Activated CD4-positive, alpha-beta T cell treated with anti-CD3 and anti-CD28 coated beads, Interleukin-2, amount 10 ng/mL, durations not matched to agents 7 days and 5 days (primary cell): ENCODE measurements around the gene CNTN6. TPM values are rescaled to one million over a fixed set of nuclear protein-coding genes. Genes with fewer than 3 reads are reported as not detected.

ENCODE experiments used
- CTCF ChIA-PET: fragments of 350-600 bp; sonication (Branson Sonifier 250); formaldehyde crosslinking; loops from one replicate; lab custom pipeline; 2021; ENCODE audit warnings: antibody characterized with exemption; lab: Charles Lee
- POLR2A ChIA-PET: fragments of 350-600 bp; sonication (Branson Sonifier 250); formaldehyde crosslinking; loops from one replicate; lab custom pipeline; 2021; ENCODE audit warnings: antibody characterized with exemption; lab: Charles Lee
- DNase-seq: peaks from one replicate; pipeline ENCODE4 v3.0.0-alpha.2; 2020
- H3K27ac Mint-ChIP-seq: one replicate; pipeline ENCODE4 v1.8.0; 2021; ENCODE audit warnings: mild to moderate bottlenecking, moderate library complexity, mixed read lengths
- H3K27me3 Mint-ChIP-seq: one replicate; pipeline ENCODE4 v1.8.0; 2021; ENCODE audit warnings: mixed read lengths
- H3K36me3 Mint-ChIP-seq: one replicate; pipeline ENCODE4 v1.8.0; 2021; ENCODE audit warnings: low read depth, mixed read lengths
- H3K4me1 Mint-ChIP-seq: one replicate; pipeline ENCODE4 v1.8.0; 2021; ENCODE audit warnings: mixed read lengths
- H3K4me3 Mint-ChIP-seq: one replicate; pipeline ENCODE4 v1.8.0; 2021; ENCODE audit warnings: mild to moderate bottlenecking, moderate library complexity, mixed read lengths
- H3K9me3 Mint-ChIP-seq: one replicate; pipeline ENCODE4 v1.8.0; 2021; ENCODE audit warnings: mixed read lengths
- total RNA-seq, 2 experiments: library from RNA; stranded (reverse); gene quantifications; one replicate each; pipeline ENCODE4 v1.2.3, GENCODE V29; 2021

The CNTN6 gene
- total RNA-seq, 2 experiments from 2014 or later: not detected

- no peak overlapping the region for H3K4me3 Mint-ChIP-seq
- H3K27me3 Mint-ChIP-seq: no peaks in the 10 kb centered on the region
- POLR2A ChIA-PET: no interaction called here
Observed at GRCh38 chr3:1252061-1252430, 159.2 kb downstream of the CNTN6 start.

GRCh38 chr3:1262246-1262645 lies 169.4 kb downstream of the CNTN6 start:
- H3K9me3 Mint-ChIP-seq: peaks cover 6% of the 10 kb centered on the region
- H3K4me3 Mint-ChIP-seq: no peak overlapping the region
- no peak overlapping the region for H3K27ac Mint-ChIP-seq
- no peaks in the 10 kb centered on the region for H3K27me3 Mint-ChIP-seq
- ChIA-PET CTCF (no interaction called here), POLR2A (no interaction called here)
- no peaks in the 10 kb centered on the region for H3K36me3 Mint-ChIP-seq
- no peaks in the 10 kb centered on the region for H3K4me1 Mint-ChIP-seq
- no peak for DNase-seq

More at GRCh38 chr3:1252061-1252430, 159.2 kb downstream of the CNTN6 start:
- H3K27ac Mint-ChIP-seq: no peak overlapping the region
- CTCF ChIA-PET: no interaction called here
- peaks cover 9% of the 10 kb centered on the region for H3K9me3 Mint-ChIP-seq
- H3K36me3 Mint-ChIP-seq: no peaks in the 10 kb centered on the region
- no peaks in the 10 kb centered on the region for H3K4me1 Mint-ChIP-seq
- DNase-seq: no peak

- Mint-ChIP-seq H3K4me1 (no peaks in the 10 kb centered on the region), H3K27ac (no peak overlapping the region), H3K9me3 (peaks cover 8% of the 10 kb centered on the region), H3K36me3 (no peaks in the 10 kb centered on the region), H3K27me3 (no peaks in the 10 kb centered on the region), H3K4me3 (no peak overlapping the region)
- DNase-seq: no peak
- ChIA-PET POLR2A (no interaction called here), CTCF (no interaction called here)
Observed at GRCh38 chr3:1263121-1263520, 170.3 kb downstream of the CNTN6 start.

GRCh38 chr3:1269808-1270207 lies 177.0 kb downstream of the CNTN6 start:
- DNase-seq: no peak
- CTCF ChIA-PET: no interaction called here

GRCh38 chr3:1272546-1273265 lies 179.9 kb downstream of the CNTN6 start:
- peaks cover 17% of the 10 kb centered on the region for H3K9me3 Mint-ChIP-seq

More at GRCh38 chr3:1269808-1270207, 177.0 kb downstream of the CNTN6 start:
- H3K36me3 Mint-ChIP-seq: no peaks in the 10 kb centered on the region
- H3K4me1 Mint-ChIP-seq: no peaks in the 10 kb centered on the region
- POLR2A ChIA-PET: no interaction called here
- H3K4me3 Mint-ChIP-seq: no peak overlapping the region
- H3K9me3 Mint-ChIP-seq: peaks cover 22% of the 10 kb centered on the region
- no peaks in the 10 kb centered on the region for H3K27me3 Mint-ChIP-seq
- H3K27ac Mint-ChIP-seq: no peak overlapping the region

GRCh38 chr3:1275495-1275894 lies 182.7 kb downstream of the CNTN6 start:
- no peaks in the 10 kb centered on the region for H3K27me3 Mint-ChIP-seq
- no peak for DNase-seq
- no peaks in the 10 kb centered on the region for H3K36me3 Mint-ChIP-seq
- peaks cover 7% of the 10 kb centered on the region for H3K9me3 Mint-ChIP-seq
- H3K4me1 Mint-ChIP-seq: no peaks in the 10 kb centered on the region
- POLR2A ChIA-PET: no interaction called here
- no peak overlapping the region for H3K27ac Mint-ChIP-seq
- H3K4me3 Mint-ChIP-seq: no peak overlapping the region
- CTCF ChIA-PET: no interaction called here

More at GRCh38 chr3:1272546-1273265, 179.9 kb downstream of the CNTN6 start:
- CTCF ChIA-PET: no interaction called here
- H3K36me3 Mint-ChIP-seq: no peaks in the 10 kb centered on the region
- POLR2A ChIA-PET: no interaction called here
- no peak for DNase-seq
- H3K27me3 Mint-ChIP-seq: no peaks in the 10 kb centered on the region
- H3K4me3 Mint-ChIP-seq: no peak overlapping the region
- no peaks in the 10 kb centered on the region for H3K4me1 Mint-ChIP-seq
- H3K27ac Mint-ChIP-seq: no peak overlapping the region

GRCh38 chr3:1287815-1288214 lies 195.0 kb downstream of the CNTN6 start:
- Mint-ChIP-seq H3K9me3 (peaks cover 5% of the 10 kb centered on the region), H3K27ac (no peak overlapping the region), H3K27me3 (no peaks in the 10 kb centered on the region), H3K36me3 (no peaks in the 10 kb centered on the region), H3K4me1 (no peaks in the 10 kb centered on the region), H3K4me3 (no peak overlapping the region)
- ChIA-PET CTCF (no interaction called here), POLR2A (no interaction called here)
- DNase-seq: no peak

GRCh38 chr3:1288805-1289494 lies 196.1 kb downstream of the CNTN6 start:
- ChIA-PET POLR2A (no interaction called here), CTCF (interaction anchor here (0.6 kb wide), 1 partner anchor 427 kb away, joined by 4 read pairs; no protein-coding TSS in a partner anchor)
- Mint-ChIP-seq H3K36me3 (no peaks in the 10 kb centered on the region), H3K27me3 (no peaks in the 10 kb centered on the region), H3K9me3 (peaks cover 5% of the 10 kb centered on the region), H3K27ac (no peak overlapping the region), H3K4me3 (no peak overlapping the region), H3K4me1 (no peaks in the 10 kb centered on the region)
- no peak for DNase-seq

GRCh38 chr3:1292571-1293071 lies 199.8 kb downstream of the CNTN6 start:
- Mint-ChIP-seq H3K27me3 (no peaks in the 10 kb centered on the region), H3K27ac (no peak overlapping the region), H3K9me3 (peaks cover 7% of the 10 kb centered on the region), H3K4me3 (no peak overlapping the region), H3K36me3 (no peaks in the 10 kb centered on the region), H3K4me1 (no peaks in the 10 kb centered on the region)
- no peak for DNase-seq
- ChIA-PET POLR2A (no interaction called here), CTCF (interaction anchor here (0.9 kb wide), 1 partner anchor 13 kb away, joined by 3 read pairs; no protein-coding TSS in a partner anchor)

- ChIA-PET POLR2A (no interaction called here), CTCF (interaction anchor here (0.5 kb wide), 1 partner anchor 9 kb away, joined by 4 read pairs; no protein-coding TSS in a partner anchor)
- DNase-seq: no peak
- no peak overlapping the region for H3K4me3 Mint-ChIP-seq
- no peaks in the 10 kb centered on the region for H3K27me3 Mint-ChIP-seq
- no peaks in the 10 kb centered on the region for H3K36me3 Mint-ChIP-seq
- H3K4me1 Mint-ChIP-seq: no peaks in the 10 kb centered on the region
- no peak overlapping the region for H3K27ac Mint-ChIP-seq
- H3K9me3 Mint-ChIP-seq: peaks cover 4% of the 10 kb centered on the region
Observed at GRCh38 chr3:1294586-1294985, 201.8 kb downstream of the CNTN6 start.

GRCh38 chr3:1318296-1319005 lies 225.6 kb downstream of the CNTN6 start:
- no peak for DNase-seq
- H3K27ac Mint-ChIP-seq: no peak overlapping the region
- H3K36me3 Mint-ChIP-seq: no peaks in the 10 kb centered on the region
- POLR2A ChIA-PET: no interaction called here
- CTCF ChIA-PET: no interaction called here
- no peaks in the 10 kb centered on the region for H3K9me3 Mint-ChIP-seq
- no peak overlapping the region for H3K4me3 Mint-ChIP-seq
- H3K27me3 Mint-ChIP-seq: no peaks in the 10 kb centered on the region
- H3K4me1 Mint-ChIP-seq: no peaks in the 10 kb centered on the region

- ChIA-PET CTCF (no interaction called here), POLR2A (no interaction called here)
- Mint-ChIP-seq H3K9me3 (peaks cover 5% of the 10 kb centered on the region), H3K36me3 (no peaks in the 10 kb centered on the region), H3K4me1 (no peaks in the 10 kb centered on the region), H3K4me3 (no peak overlapping the region), H3K27me3 (no peaks in the 10 kb centered on the region), H3K27ac (no peak overlapping the region)
- no peak for DNase-seq
Observed at GRCh38 chr3:1326546-1326945, 233.7 kb downstream of the CNTN6 start.

- Mint-ChIP-seq H3K9me3 (peaks cover 7% of the 10 kb centered on the region), H3K36me3 (no peaks in the 10 kb centered on the region), H3K4me3 (no peak overlapping the region), H3K27me3 (no peaks in the 10 kb centered on the region), H3K27ac (no peak overlapping the region), H3K4me1 (no peaks in the 10 kb centered on the region)
- DNase-seq: no peak
- ChIA-PET POLR2A (no interaction called here), CTCF (no interaction called here)
Observed at GRCh38 chr3:1330107-1330506, 237.3 kb downstream of the CNTN6 start.
